Hypothalamus (tissue), 51 donors: ENCODE measurements around the gene LIPT1.
"Not testable (repeated sequence)": the region's sequence is repeated elsewhere in the genome, so short reads cannot be mapped to it uniquely, and the experiment has no call there.

Experiments used
- DNase-seq, 51 donors: peaks; one replicate each; lab custom pipeline; 2025; lab: John Stamatoyannopoulos, UW

Gene LIPT1

DNA sequence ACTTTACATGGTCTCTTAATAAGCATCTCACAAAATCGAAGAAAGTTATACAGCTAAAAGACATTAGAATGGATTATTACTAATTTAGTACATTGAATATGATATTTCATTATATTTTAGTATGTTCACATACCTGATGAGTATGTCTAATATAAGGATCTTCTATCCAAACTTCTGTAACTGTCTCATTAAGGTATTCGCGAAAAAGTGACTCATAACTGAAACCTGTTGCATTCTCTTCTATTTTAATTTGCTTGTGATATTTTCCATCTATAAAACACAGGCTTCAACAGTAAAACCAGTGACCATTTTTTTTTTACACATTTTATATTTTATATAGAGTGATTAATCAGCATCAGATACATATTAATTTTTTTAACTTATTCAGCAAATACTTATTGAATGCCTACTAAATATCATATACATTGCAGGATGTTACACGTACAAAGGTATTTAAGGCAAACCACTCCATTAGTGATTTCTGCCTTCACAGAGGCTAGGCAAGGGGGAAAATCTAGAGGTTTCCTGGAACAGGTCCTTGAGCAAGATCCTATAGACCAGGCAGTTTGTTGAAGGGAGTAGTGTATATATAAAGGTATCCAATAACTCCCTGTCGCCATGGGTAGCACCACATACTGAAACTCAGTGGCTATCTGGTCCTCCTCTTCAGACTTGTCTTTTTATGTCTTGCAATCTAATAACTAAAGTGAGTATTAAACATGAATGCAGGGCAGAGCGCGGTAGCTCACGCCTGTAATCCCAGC is 16.8 kb downstream of the LIPT1 start:
- DNase-seq: no peak

DNA sequence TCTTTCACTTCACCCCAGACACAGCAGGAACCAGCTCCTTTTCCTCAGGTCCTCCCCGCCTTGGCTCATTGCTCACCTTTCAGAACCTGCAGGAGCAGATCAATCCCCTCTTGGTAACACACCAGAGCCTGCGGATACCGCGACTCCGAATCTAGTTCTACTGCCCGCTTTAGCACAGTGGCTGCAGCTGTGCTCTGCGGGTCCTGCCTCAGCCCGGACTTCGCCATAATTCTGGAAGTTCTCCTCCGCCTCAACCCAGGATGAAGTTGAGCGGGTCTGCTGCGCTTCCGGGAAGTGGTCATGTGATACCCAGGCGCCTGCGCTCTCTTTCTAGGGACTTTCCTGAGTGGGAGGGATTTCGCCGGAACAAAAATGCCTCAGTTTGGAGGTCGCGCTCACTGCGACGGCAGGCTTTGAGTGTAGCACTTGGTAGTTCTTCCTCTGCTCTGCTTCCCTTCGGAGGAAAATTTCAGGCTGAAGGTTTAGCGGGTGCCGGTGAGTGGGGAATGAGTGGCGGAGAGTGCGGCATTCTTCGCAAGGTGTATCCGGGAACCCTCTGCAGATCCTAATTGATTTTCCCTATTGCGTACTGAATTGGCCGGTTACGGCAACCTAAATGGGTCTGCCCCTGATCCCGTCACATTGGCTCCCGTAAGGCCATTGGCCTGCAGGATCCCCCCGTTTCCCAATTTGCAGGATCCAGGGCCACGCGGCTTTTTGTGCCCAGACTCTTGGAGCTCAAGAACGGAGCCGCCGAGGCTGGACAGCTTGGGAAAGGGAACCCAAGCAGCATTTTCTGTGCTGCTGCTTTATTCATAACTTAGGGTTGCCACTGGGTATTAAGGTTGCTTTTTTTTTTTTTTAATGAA is 26.2 kb downstream of the LIPT1 start, which contains the start of the genes MITD1 and MRPL30:
Gene MITD1 (minus strand): TSS at position 304 of the 869 bp plus-strand sequence. CDS start 77 bp downstream, at position 227.
Gene MRPL30 (plus strand): TSS at position 430 of the 869 bp plus-strand sequence. CDS start 5,020 bp downstream, outside the sequence.
- peak; percentile 57 to 98 (median 90) for DNase-seq

DNA sequence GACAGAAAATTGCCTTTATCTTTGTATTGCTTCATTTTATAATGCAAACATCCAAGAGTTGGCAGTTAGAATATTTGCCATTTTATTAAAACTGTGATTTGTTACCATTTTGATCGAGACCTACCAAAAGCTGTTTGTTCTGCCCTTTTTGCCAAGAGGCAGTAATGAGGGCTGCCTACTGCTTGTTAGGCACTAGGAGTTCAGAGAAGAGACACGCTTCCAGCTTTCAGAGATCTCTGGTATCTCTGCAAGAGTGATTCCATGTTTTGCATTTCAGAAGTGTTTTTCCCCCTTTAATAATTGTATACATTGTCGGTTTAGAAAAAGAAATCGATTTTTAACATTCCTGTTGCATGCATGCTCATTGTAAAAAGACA is 26.8 kb downstream of the LIPT1 start:
- no peak for DNase-seq

DNA sequence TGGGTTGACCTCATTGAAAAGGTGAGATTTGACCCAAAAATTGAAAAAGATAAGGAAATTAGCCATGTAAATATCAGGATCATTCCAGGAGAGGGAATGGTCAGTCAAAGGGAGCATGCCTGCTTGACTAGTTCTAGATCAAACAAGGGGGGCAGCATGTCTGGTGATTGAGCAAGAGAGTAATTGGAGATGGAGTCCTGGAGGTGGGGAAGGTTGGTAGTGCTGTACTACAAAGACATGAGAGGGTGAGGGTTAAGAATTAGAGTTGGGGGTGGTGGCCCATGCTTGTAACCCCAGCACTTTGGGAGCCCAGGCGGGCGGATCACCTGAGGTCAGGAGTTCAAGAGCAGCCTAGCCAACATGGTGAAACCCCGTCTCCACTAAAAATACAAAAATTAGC is 28.3 kb downstream of the LIPT1 start:
- DNase-seq: no peak

DNA sequence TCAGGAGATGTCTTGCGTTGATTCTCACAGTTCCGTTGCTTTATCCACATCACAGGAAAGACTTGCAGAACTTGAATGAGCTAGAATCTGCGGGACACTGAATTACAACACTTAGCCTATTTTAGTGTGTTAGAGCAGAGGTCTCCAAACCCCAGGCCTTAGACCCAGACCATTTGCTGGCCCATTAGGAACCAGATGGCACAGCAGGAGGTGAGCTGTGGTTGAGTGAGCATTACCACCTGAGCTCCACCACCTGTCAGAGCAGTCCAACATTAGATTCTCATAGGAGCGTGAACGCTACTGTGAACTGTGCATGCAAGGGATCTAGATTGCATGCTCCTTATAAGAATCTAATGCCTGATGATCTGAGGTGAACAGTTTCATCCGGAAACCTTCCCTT is 30.0 kb downstream of the LIPT1 start:
- DNase-seq: no peak

DNA sequence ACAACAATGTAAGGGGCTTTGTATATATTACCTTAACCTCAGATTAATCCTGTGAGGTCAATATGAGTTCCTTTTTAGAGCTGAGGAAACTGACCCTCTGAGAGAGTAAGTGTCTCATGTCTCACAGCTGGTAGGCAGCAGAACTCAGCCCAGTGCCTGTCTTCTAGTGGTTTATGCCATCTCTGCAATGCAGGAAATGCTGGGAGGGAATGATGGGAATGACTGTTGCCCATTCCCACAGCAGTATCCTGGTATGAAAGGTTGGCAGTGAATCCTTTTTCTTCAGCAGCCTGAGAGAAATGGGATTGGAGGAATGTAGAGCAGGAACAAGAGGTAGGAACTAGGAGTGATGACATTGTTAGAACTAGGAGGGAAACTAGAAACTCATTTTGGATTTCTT is 32.2 kb downstream of the LIPT1 start:
- DNase-seq: no peak

DNA sequence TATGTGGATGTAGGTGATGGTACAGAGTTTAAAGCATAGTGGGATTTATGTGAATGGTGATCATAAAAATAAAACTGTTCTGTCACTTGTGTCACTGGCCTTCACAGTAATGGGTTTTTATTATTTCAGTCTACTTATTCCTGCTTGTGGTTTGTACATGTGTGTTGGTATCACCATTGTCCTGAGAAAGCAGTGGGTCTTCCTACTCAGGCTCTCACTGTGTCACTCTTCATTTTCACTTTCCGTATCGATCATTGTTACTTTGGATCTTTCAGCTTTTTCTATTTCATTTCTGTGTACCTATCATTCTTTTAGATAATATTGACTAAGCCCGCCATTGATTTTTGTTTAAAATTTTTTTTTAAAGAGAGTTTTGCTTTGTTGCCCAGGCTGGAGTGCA is 33.6 kb downstream of the LIPT1 start:
- DNase-seq: no peak

DNA sequence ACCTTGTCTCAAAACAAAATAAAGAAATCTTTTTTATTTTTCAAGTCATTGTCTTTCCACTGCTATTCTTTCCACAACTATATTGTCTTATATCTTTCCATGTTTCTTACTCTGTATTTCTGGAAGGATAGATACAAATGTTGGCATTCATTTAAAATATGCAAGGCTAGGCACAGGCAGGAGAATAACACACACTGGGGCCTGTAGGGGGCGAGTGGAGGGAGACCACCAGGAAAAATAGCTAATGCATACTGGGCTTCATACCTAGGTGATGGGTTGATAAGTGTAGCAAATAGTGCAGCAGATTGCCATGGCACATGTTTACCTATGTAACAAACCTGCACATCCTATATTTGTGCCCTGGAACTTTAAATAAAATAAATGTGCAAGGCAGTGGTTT is 35.8 kb downstream of the LIPT1 start:
- DNase-seq: no peak

DNA sequence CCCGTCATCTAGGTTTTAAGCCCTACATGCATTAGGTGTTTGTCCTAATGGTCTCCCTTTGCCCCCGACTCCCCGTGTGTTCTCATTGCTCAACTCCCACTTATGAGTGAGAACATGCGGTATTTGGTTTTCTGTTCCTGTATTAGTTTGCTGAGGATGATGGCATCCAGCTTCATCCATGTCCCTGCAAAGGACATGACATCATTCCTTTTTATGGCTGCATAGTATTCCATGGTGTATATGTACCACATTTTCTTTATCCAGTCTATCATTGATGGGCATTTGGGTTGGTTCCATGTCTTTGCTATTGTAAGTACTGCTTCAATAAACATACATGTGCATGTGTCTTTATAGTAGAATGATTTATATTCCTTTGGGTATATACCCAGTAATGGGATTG is 37.6 kb downstream of the LIPT1 start:
- DNase-seq: not testable (repeated sequence)

DNA sequence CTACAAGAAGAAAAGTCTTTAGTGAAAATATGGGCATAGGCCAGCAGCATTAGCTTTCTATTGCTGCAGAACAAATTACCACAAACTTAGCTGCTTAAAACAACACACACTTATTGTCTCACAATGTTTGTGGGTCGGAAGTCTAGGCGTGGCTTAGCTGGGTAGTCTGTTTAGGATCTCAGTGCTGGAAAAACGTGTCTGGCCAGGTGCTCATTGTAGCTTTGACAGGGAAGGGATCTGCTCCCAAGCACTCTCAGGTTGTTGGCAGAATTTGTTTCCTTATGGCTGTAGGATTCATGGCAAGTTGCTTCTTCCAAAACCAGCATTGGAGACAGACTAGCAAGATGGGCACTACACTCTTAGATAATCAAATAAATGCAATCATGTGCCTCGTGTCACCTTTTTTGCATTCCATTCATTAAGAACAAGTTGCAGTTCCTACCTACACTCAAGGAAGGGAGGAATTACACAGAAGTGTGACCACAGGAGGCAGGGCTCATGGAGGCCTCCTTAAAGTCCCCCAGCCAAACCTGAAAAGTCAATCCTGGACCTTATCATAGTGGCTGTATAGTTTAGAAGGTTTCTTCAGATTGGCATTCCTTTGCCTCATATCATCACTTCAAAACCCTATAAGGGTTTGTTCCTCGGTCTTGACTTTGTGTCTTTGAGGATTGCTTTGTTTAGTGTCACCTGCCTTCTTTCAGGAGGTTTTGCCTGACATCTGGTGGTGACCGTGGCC is 43.5 kb downstream of the LIPT1 start:
- DNase-seq: no peak

DNA sequence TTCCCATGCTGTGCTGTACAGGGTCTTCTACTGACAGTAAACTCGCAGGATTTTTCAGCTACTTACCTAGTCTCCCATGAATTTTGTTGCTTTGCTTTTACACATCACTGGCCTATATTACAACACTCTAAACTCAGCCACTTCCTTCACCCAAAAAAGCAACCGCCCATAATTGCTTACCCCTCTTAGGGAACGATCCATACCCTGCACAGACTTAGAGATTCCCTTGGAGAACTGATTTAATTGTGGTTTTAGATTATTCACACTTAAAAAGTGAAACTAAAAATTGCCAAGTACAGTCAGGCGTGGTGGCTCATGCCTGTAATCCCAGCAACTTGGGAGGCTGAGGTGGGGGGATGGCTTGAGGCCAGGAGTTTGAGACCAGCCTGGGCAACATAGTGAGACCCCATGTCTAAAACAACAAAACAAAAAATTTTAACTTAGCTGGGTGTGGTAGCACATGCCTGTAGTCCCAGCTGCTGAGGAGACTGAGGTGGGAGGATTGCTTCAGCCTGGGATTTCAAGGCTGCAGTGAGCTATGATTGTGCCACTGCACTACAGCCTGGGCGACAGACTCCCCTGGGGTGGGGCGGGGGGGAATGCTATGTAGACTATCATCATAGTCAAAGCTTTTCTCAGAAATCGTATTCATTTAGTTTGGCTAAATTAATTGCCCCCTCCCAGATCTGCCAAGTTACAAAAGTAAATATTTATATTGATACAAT is 45.5 kb downstream of the LIPT1 start:
- DNase-seq: no peak

DNA sequence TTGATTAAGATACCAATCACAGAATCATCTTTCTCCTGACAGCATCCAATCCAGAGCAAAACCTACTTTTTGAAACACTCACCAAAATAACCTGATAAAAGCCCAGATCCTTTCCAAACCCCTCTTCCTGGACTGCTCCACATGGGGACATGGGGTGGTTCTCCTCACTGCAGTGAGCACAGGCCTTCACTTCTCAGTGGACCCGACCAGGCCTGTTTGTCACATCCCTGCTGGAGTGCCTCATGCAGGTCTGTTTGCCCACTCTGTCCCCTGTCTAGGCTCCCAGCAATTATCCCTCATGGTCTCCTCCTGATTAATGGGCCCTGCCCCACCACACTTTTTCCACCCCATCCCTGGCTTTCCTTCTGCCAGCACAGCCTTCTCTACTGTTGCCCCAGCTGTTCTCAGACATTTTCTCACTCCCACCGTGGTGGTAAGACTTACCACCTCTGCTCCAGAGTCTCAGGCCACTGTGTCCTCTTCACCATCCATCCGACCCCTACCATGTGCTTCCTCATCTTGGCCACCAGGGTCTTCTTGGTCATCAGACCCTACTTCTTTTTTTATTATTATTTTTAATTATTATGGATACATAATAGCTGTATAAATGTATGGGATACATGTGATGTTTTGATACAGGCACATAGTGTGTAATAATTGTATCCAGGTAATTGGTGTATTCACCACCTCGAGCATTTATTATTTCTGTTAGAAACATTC is 47.4 kb downstream of the LIPT1 start:
- DNase-seq: no peak

DNA sequence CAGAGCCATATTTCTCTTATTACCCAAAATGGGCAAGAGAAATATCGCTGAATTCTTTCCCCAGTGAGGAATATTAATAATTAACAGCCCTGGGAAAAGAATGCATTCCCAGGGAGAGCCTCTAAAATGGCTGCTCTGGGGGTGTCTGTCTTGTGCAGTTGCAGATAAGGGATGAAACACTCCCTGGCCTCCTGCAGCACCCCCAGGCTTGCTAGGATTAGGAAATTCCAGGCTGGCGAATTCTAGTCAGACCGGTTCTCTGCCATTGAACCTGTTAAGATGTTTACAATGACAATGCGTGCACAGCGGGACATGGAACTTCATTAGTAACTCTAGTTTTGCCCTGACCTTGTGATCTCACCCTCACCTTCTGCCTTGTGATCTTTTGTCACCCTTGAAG is 50.7 kb downstream of the LIPT1 start:
- DNase-seq: no peak
